HepG2 (cell line): ENCODE results near the gene STRBP. TPM values are rescaled to one million over a fixed set of nuclear protein-coding genes. Genes with fewer than 3 reads are reported as not detected.

Experiments
- ATAC-seq: fragments of 200-7000 bp; cut with Tn5 transposase; 3 replicates; pipeline ENCODE4 v1.9.1; 2020; ENCODE audit warnings: mild to moderate bottlenecking, moderate library complexity
- BruUV-seq: library from RNA; stranded (reverse); fragments of 400-500 nt; replicated peaks from 2 replicates; lab custom pipeline; 2021; lab: Mats Ljungman, UMichigan
- CTCF ChIA-PET: fragments of 300-600 bp; formaldehyde crosslinking; extraction: SDS; loops from one replicate; lab custom pipeline; 2021; ENCODE audit warnings: low total read pairs, inconsistent platforms, low intra/inter-chr PET ratio; lab: Yijun Ruan, JAX
- POLR2A ChIA-PET: fragments of 350-600 bp; sonication (Branson Sonifier 250); formaldehyde crosslinking; loops from one replicate; lab custom pipeline; 2020; ENCODE audit warnings: antibody characterized with exemption, inconsistent platforms; lab: Yijun Ruan, JAX
- DNase-seq: peaks from one replicate; pipeline ENCODE4 v3.0.0-alpha.2; 2015; ENCODE audit warnings: low spot score
- FAIRE-seq: peaks from 3 replicates; lab custom pipeline; 2011; peaks lifted over from hg19 to GRCh38; lab: Jason Lieb, UNC
- H2AFZ ChIP-seq: one replicate; pipeline ENCODE4 v1.6.1; 2011; ENCODE audit warnings: low read length, inconsistent platforms
- H3K27ac ChIP-seq: fragments of 300-600 bp; 3 replicates; pipeline ENCODE4 v1.8.0; 2011; ENCODE audit warnings: mixed run types, mild to moderate bottlenecking, mixed read lengths, low read length, inconsistent platforms; ENCODE audit not compliant: insufficient read depth; ENCODE audit errors: extremely low read length
- H3K27me3 ChIP-seq, 2 experiments: fragments of 200-600 bp in 1 of 2; 2 replicates in 1 of 2; 3 replicates in 1 of 2; pipeline versions ENCODE4 v1.6.0 to v1.8.0; 2011; ENCODE audit warnings: low read length in 2 of 2, mild to moderate bottlenecking in 2 of 2, moderate library complexity in 2 of 2, inconsistent platforms in 1 of 2; ENCODE audit not compliant: insufficient read depth in 2 of 2, control insufficient read depth in 1 of 2
- H3K36me3 ChIP-seq, 2 experiments: fragments of 200-600 bp in 1 of 2; replicated peaks in 1 of 2; 2 replicates in 1 of 2; 3 replicates in 1 of 2; pipeline versions ENCODE4 v1.5.1 to v1.8.0; 2011; ENCODE audit warnings: low read length in 2 of 2, inconsistent platforms in 1 of 2; ENCODE audit not compliant: insufficient read depth in 2 of 2, control insufficient read depth in 1 of 2
- H3K4me1 ChIP-seq: 2 replicates; pipeline ENCODE4 v1.5.1; 2012; ENCODE audit warnings: low read length, inconsistent platforms; ENCODE audit not compliant: insufficient read depth
- H3K4me2 ChIP-seq: 2 replicates; pipeline ENCODE4 v1.6.0; 2011; ENCODE audit warnings: low read depth, low read length, inconsistent platforms
- H3K4me3 ChIP-seq, 3 experiments: fragments of 200-600 bp in 1 of 3; sonication (generic), shearing (Covaris generic) in 1 of 3; replicated peaks in 1 of 3; 2 replicates each; pipeline ENCODE4 v1.5.1; 2011 to 2016; ENCODE audit warnings: low read length in 3 of 3, inconsistent platforms in 2 of 3, low read depth in 2 of 3, mild to moderate bottlenecking in 2 of 3, control low read depth in 1 of 3, mixed read lengths in 1 of 3; ENCODE audit not compliant: insufficient read depth in 1 of 3
- H3K79me2 ChIP-seq: one replicate; pipeline ENCODE4 v1.6.1; 2011; ENCODE audit warnings: low read length, inconsistent platforms; ENCODE audit not compliant: insufficient read depth
- H3K9ac ChIP-seq: 2 replicates; pipeline ENCODE4 v1.6.0; 2011; ENCODE audit warnings: mild to moderate bottlenecking, low read depth, low read length, inconsistent platforms; ENCODE audit not compliant: insufficient read depth
- H3K9me3 ChIP-seq: 2 replicates; pipeline ENCODE4 v1.5.1; 2012; ENCODE audit warnings: mild to moderate bottlenecking, low read length
- H4K20me1 ChIP-seq: 2 replicates; pipeline ENCODE4 v1.6.0; 2011; ENCODE audit warnings: inconsistent platforms, mild to moderate bottlenecking, low read length, moderate library complexity; ENCODE audit not compliant: insufficient read depth
- HMGA1 ChIP-seq: sonication (generic); formaldehyde crosslinking; conservative IDR thresholded peaks from 2 replicates; pipeline ENCODE4 v1.4.0; 2020; ENCODE audit warnings: missing genetic modification reagents
- KLF6 ChIP-seq: IDR thresholded peaks from 2 replicates; pipeline ENCODE4 v1.8.0; 2016; ENCODE audit warnings: missing biosample characterization, missing genetic modification reagents
- NFIB ChIP-seq: sonication (generic); formaldehyde crosslinking; IDR thresholded peaks from 2 replicates; pipeline ENCODE4 v1.9.0; 2021; ENCODE audit warnings: missing genetic modification reagents, mild to moderate bottlenecking, borderline replicate concordance
- NR2C2 ChIP-seq: sonication (generic); formaldehyde crosslinking; IDR thresholded peaks from 2 replicates; pipeline ENCODE4 v1.4.0; 2020; ENCODE audit warnings: missing genetic modification reagents, mild to moderate bottlenecking, moderate library complexity, borderline replicate concordance
- POLR2AphosphoS2 ChIP-seq: IDR thresholded peaks from 2 replicates; pipeline ENCODE4 v1.6.1; 2011; ENCODE audit warnings: low read depth, low read length, improper control_type of control experiment
- POLR2AphosphoS5 ChIP-seq: IDR thresholded peaks from 2 replicates; pipeline ENCODE4 v1.6.1; 2012; ENCODE audit warnings: low read depth, low read length
- SSRP1 ChIP-seq: IDR thresholded peaks from 2 replicates; pipeline ENCODE4 v1.6.1; 2016; ENCODE audit warnings: control low read depth
- TEAD3 ChIP-seq: optimal IDR thresholded peaks from 2 replicates; pipeline ENCODE3; 2016; ENCODE audit warnings: borderline replicate concordance
- ZC3H13 ChIP-seq: sonication (generic); formaldehyde crosslinking; IDR thresholded peaks from 2 replicates; pipeline ENCODE4 v1.8.1; 2023; ENCODE audit warnings: mild to moderate bottlenecking, missing genetic modification reagents, moderate library complexity
- ZFP1 ChIP-seq: IDR thresholded peaks from 2 replicates; pipeline ENCODE4 v1.6.1; 2016
- ZFYVE20 ChIP-seq: sonication (generic); formaldehyde crosslinking; IDR thresholded peaks from 2 replicates; pipeline ENCODE4 v1.8.0; 2023; ENCODE audit warnings: low read depth, mild to moderate bottlenecking, moderate library complexity, missing genetic modification reagents, borderline replicate concordance
- ZNF101 ChIP-seq: sonication (generic); formaldehyde crosslinking; IDR thresholded peaks from 2 replicates; pipeline ENCODE4 v1.4.0; 2020; ENCODE audit warnings: mild to moderate bottlenecking, low read depth, missing genetic modification reagents, borderline replicate concordance
- ZNF20 ChIP-seq: sonication (generic); formaldehyde crosslinking; IDR thresholded peaks from 2 replicates; pipeline ENCODE4 v1.4.0; 2020; ENCODE audit warnings: mild to moderate bottlenecking, moderate library complexity, missing genetic modification reagents
- ZNF788 ChIP-seq: sonication (generic); formaldehyde crosslinking; IDR thresholded peaks from 2 replicates; pipeline ENCODE4 v1.5.0; 2020; ENCODE audit warnings: mild to moderate bottlenecking, missing genetic modification reagents, borderline replicate concordance
- WGBS: methylation state at CpG from one replicate; pipeline ENCODE4 v1.1.6; 2017; ENCODE audit warnings: low lambda C conversion rate; 5-methylcytosine and 5-hydroxymethylcytosine counted together
- in situ Hi-C: cut with HindIII; loops from 2 replicates; pipeline ENCODE4 v1.10.0; 2017; ENCODE audit warnings: low pct_unique_long_range_greater_than_20kb; ENCODE audit not compliant: extremely low pct_ligation_motif_present
- intact Hi-C: fragments of 100-400 bp; cut with micrococcal nuclease; formaldehyde crosslinking; loops from one replicate; pipeline ENCODE4 v1.10.0; 2022; ENCODE audit not compliant: unreplicated experiment
- polyA plus RNA-seq, 8 experiments: library from polyadenylated mRNA; depleted of rRNA in 3 of 8; stranded (reverse) in 7 of 8; unstranded in 1 of 8; fragments of >200 nt; fragmentation: Illumina TruSeq in 4 of 8; extraction: Trizol in 4 of 8; gene quantifications; 2 replicates each; pipeline versions ENCODE4 v1.2.1 to v1.2.3, GENCODE V29; 2011 to 2016; ENCODE audit warnings: low read depth in 4 of 8, missing spikeins in 1 of 8, mixed read lengths in 1 of 8; ENCODE audit not compliant: insufficient read depth in 1 of 8
- total RNA-seq, 5 experiments: library from RNA; depleted of rRNA; stranded (reverse); fragments of >200 nt; fragmentation: Illumina TruSeq; extraction: Trizol; gene quantifications; 2 replicates each; pipeline ENCODE4 v1.2.3, GENCODE V29; 2016; ENCODE audit warnings: low read depth in 1 of 5

STRBP gene
- total and polyA plus RNA-seq, 2 of the 13 experiments (the other 11 are each of a cell fraction or from before 2014, with no cell fraction given) = 14.5 to 38.5 TPM

GRCh38 chr9:123096987-123097386, 171.4 kb downstream of the STRBP start (continued):
- TF ChIP-seq NFIB (CRISPR knock-in tag) (no peak), ZNF20 (CRISPR knock-in tag) (no peak), TEAD3 (no peak), POLR2AphosphoS5 (no peak)

- no peak for DNase-seq
- Histone ChIP-seq H4K20me1 (no peaks in the 10 kb centered on the region), H3K4me2 (no peak overlapping the region), H3K79me2 (no peaks in the 10 kb centered on the region), H3K27me3 (no peaks in the 10 kb centered on the region)
- POLR2A ChIA-PET = no interaction called here
- CTCF ChIA-PET = no interaction called here
- in situ Hi-C loops = no loop called here
- TF ChIP-seq ZC3H13 (no peak), ZFP1 (CRISPR knock-in tag) (no peak), ZNF788 (no peak), ZFYVE20 (no peak), HMGA1 (no peak), NR2C2 (no peak), ZNF101 (CRISPR knock-in tag) (no peak), SSRP1 (CRISPR knock-in tag) (no peak), KLF6 (CRISPR knock-in tag) (no peak), POLR2AphosphoS2 (no peak)
- TF ChIP-seq, all 625 proteins: peak for 0
- intact Hi-C loops = no loop called here
- no peak overlapping the region for H2AFZ ChIP-seq
- H3K9ac ChIP-seq = no peak overlapping the region
- no TSS peak for BruUV-seq
- 100% methylated on average over 2 of the region's 3 CpGs for whole genome bisulfite sequencing
- ATAC-seq (no peak), FAIRE-seq (no peak)
- peaks cover 15 to 42% of the 10 kb centered on the region in 2 experiments for H3K36me3 ChIP-seq
- H3K4me1 ChIP-seq = peaks cover 38% of the 10 kb centered on the region
- no peak overlapping the region for H3K27ac ChIP-seq
- H3K9me3 ChIP-seq = no peaks in the 10 kb centered on the region
- H3K4me3 ChIP-seq = no peak overlapping the region
Observed at GRCh38 chr9:123093141-123093540, 175.2 kb downstream of the STRBP start.
